Natural killer cell treated with Interleukin-12 subunit alpha and Interleukin-12 subunit beta and Interleukin-15 and Interleukin-18, amount 100 ng/mL, for 72 hours (primary cell): Measurements from ENCODE around the gene CCNI. TPM values are rescaled to one million over a fixed set of nuclear protein-coding genes. Genes with fewer than 3 reads are reported as not detected.

Experiments
- ATAC-seq, 2 donors: fragments of 150-1000 bp; cut with Tn5 transposase in 1 of 2; sonication (Bioruptor Pico), chemical (Tn5 transposase) in 1 of 2; 2 replicates each; pipeline ENCODE4 v1.10.0; 2021
- DNase-seq: peaks from one replicate; pipeline ENCODE4 v3.0.0; 2022; ENCODE audit warnings: low spot score
- H3K27ac Mint-ChIP-seq, 2 donors: 1 replicate in 1 of 2; 2 replicates in 1 of 2; pipeline ENCODE4 v1.8.0; 2022; ENCODE audit warnings: mixed read lengths in 2 of 2, mild to moderate bottlenecking in 1 of 2, moderate library complexity in 1 of 2
- H3K27me3 Mint-ChIP-seq, 2 donors: 1 replicate in 1 of 2; 2 replicates in 1 of 2; pipeline ENCODE4 v1.8.0; 2022; ENCODE audit warnings: mixed read lengths in 2 of 2
- H3K36me3 Mint-ChIP-seq: one replicate; pipeline ENCODE4 v1.8.0; 2022; ENCODE audit warnings: mixed read lengths
- H3K4me1 Mint-ChIP-seq, 2 donors: 1 replicate in 1 of 2; 2 replicates in 1 of 2; pipeline ENCODE4 v1.8.0; 2022; ENCODE audit warnings: low read depth in 2 of 2, mixed read lengths in 2 of 2, mild to moderate bottlenecking in 1 of 2
- H3K4me3 Mint-ChIP-seq: one replicate; pipeline ENCODE4 v1.8.0; 2022; ENCODE audit warnings: mixed read lengths
- H3K9me3 Mint-ChIP-seq: 2 replicates; pipeline ENCODE4 v1.8.0; 2022; ENCODE audit warnings: mixed read lengths
- total RNA-seq, 2 donors: library from RNA; stranded (reverse); gene quantifications; one replicate each; pipeline ENCODE4 v1.2.3, GENCODE V29; 2022

Gene CCNI
- total RNA-seq, 2 donors from 2014 or later: 152 to 164 TPM

GRCh38 chr4:76998251-76998901 is 77.4 kb downstream of the CCNI start:
- peaks cover 12 to 17% of the 10 kb centered on the region in 2 donors for H3K4me1 Mint-ChIP-seq
- no peak overlapping the region for H3K27ac Mint-ChIP-seq
- DNase-seq: no peak
- no peaks in the 10 kb centered on the region for H3K36me3 Mint-ChIP-seq
- H3K4me3 Mint-ChIP-seq: no peak overlapping the region
- H3K9me3 Mint-ChIP-seq: no peaks in the 10 kb centered on the region
- H3K27me3 Mint-ChIP-seq: no peaks in the 10 kb centered on the region
- ATAC-seq: no peak

GRCh38 chr4:76997532-76997931 is 78.3 kb downstream of the CCNI start:
- ATAC-seq: no peak
- no peak overlapping the region for H3K27ac Mint-ChIP-seq
- no peak for DNase-seq
- no peaks in the 10 kb centered on the region for H3K36me3 Mint-ChIP-seq
- no peak overlapping the region for H3K4me3 Mint-ChIP-seq
- peaks cover 14 to 19% of the 10 kb centered on the region in 2 donors for H3K4me1 Mint-ChIP-seq
- H3K9me3 Mint-ChIP-seq: no peaks in the 10 kb centered on the region
- no peaks in the 10 kb centered on the region for H3K27me3 Mint-ChIP-seq

Other genes with a start within 250 kb of the CCNI start
- not detected for gene SOWAHB, start 177.8 kb downstream of the CCNI start, total RNA-seq
- gene SEPTIN11, start 126.2 kb downstream of the CCNI start, total RNA-seq: 10 to 100 TPM; 60.3 to 88.9 TPM
- gene CCNG2, start 81.2 kb upstream of the CCNI start, total RNA-seq: 10 to 100 TPM; 10.3 to 29.0 TPM